SK-N-SH (cell line): ENCODE measurements around the gene MRNIP.

Source experiments
- CHD2 ChIP-seq: fragments of 150-350 bp; IDR thresholded peaks from 2 replicates; pipeline ENCODE4 v1.6.1; 2018; ENCODE audit warnings: low read length; ENCODE audit not compliant: partially characterized antibody
- FOSL2 ChIP-seq: IDR thresholded peaks from 2 replicates; pipeline ENCODE4 v1.4.0; 2012; ENCODE audit warnings: low read depth, mild to moderate bottlenecking, moderate library complexity, borderline replicate concordance
- FOXM1 ChIP-seq: IDR thresholded peaks from 2 replicates; pipeline ENCODE4 v1.4.0; 2012; ENCODE audit warnings: low read depth, mild to moderate bottlenecking
- POLR2AphosphoS5 ChIP-seq: IDR thresholded peaks from 2 replicates; pipeline ENCODE4 v1.6.1; 2012; ENCODE audit warnings: low read depth, low read length
- RXRA ChIP-seq: IDR thresholded peaks from 2 replicates; pipeline ENCODE4 v1.4.0; 2012; ENCODE audit warnings: low read depth, mild to moderate bottlenecking, borderline replicate concordance
- YY1 ChIP-seq: IDR thresholded peaks from 2 replicates; pipeline ENCODE4 v1.4.0; 2012; ENCODE audit warnings: low read depth, mild to moderate bottlenecking
- TF ChIP-seq, protein P1 (sequence below): fragments of 200-600 bp; sonication (generic); IDR thresholded peaks from 2 replicates; pipeline ENCODE4 v1.6.1; 2017; ENCODE audit warnings: antibody characterized with exemption, mild to moderate bottlenecking, moderate library complexity
- TF ChIP-seq, protein P2 (sequence below): IDR thresholded peaks from 2 replicates; pipeline ENCODE4 v1.6.1; 2012; ENCODE audit warnings: mild to moderate bottlenecking, low read depth, low read length, moderate library complexity

DNA sequence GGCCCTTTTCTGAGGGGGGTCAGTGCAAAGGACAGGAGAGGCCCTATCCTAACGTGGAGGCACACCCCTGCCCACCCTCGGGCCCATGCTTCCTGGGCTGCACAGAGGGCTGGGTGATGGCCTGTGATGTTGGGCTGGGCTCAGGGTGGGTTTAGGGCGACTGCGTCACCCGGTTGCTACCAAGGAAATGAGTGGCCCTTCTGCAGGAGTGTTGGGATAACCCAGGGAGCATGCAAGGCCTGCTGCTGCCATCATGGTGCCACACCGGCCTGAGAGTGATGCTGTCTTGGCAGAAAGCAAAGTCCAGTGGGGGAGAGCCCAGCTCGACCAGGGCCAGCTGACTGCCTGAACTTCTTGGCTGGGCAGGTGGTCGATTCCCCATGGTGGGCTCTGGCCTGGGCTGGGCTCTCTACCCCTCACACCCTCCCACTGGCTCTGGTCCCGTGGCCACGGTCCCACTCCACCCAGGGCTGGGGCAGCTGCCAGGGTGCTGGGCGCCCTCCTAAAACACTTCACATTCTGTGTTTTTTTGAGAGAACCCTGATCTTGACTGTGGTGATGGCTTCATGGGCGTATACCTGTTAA lies 21.5 kb upstream of the MRNIP start:
- TF ChIP-seq, protein P1, sequence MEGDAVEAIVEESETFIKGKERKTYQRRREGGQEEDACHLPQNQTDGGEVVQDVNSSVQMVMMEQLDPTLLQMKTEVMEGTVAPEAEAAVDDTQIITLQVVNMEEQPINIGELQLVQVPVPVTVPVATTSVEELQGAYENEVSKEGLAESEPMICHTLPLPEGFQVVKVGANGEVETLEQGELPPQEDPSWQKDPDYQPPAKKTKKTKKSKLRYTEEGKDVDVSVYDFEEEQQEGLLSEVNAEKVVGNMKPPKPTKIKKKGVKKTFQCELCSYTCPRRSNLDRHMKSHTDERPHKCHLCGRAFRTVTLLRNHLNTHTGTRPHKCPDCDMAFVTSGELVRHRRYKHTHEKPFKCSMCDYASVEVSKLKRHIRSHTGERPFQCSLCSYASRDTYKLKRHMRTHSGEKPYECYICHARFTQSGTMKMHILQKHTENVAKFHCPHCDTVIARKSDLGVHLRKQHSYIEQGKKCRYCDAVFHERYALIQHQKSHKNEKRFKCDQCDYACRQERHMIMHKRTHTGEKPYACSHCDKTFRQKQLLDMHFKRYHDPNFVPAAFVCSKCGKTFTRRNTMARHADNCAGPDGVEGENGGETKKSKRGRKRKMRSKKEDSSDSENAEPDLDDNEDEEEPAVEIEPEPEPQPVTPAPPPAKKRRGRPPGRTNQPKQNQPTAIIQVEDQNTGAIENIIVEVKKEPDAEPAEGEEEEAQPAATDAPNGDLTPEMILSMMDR = no peak
- no peak for TF ChIP-seq RXRA
- TF ChIP-seq FOSL2 = no peak
- no peak for TF ChIP-seq FOXM1
- no peak for TF ChIP-seq CHD2
- no peak for TF ChIP-seq POLR2AphosphoS5
- TF ChIP-seq, protein P2, sequence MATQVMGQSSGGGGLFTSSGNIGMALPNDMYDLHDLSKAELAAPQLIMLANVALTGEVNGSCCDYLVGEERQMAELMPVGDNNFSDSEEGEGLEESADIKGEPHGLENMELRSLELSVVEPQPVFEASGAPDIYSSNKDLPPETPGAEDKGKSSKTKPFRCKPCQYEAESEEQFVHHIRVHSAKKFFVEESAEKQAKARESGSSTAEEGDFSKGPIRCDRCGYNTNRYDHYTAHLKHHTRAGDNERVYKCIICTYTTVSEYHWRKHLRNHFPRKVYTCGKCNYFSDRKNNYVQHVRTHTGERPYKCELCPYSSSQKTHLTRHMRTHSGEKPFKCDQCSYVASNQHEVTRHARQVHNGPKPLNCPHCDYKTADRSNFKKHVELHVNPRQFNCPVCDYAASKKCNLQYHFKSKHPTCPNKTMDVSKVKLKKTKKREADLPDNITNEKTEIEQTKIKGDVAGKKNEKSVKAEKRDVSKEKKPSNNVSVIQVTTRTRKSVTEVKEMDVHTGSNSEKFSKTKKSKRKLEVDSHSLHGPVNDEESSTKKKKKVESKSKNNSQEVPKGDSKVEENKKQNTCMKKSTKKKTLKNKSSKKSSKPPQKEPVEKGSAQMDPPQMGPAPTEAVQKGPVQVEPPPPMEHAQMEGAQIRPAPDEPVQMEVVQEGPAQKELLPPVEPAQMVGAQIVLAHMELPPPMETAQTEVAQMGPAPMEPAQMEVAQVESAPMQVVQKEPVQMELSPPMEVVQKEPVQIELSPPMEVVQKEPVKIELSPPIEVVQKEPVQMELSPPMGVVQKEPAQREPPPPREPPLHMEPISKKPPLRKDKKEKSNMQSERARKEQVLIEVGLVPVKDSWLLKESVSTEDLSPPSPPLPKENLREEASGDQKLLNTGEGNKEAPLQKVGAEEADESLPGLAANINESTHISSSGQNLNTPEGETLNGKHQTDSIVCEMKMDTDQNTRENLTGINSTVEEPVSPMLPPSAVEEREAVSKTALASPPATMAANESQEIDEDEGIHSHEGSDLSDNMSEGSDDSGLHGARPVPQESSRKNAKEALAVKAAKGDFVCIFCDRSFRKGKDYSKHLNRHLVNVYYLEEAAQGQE = no peak
- no peak for TF ChIP-seq YY1
